PFSK-1 (cell line): ENCODE data around the gene WNT3A.

Experiments
- FOXP2 ChIP-seq: optimal IDR thresholded peaks from 2 replicates; pipeline ENCODE3; 2011; ENCODE audit warnings: borderline replicate concordance, control low read depth, inconsistent platforms; ENCODE audit not compliant: insufficient read depth; ENCODE audit errors: extremely low read length, extremely low read depth
- POLR2AphosphoS5 ChIP-seq: IDR thresholded peaks from 2 replicates; pipeline ENCODE4 v1.6.1; 2012; ENCODE audit warnings: low read depth, mild to moderate bottlenecking, control low read depth, low read length, moderate library complexity
- REST ChIP-seq, 2 experiments: IDR thresholded peaks; 2 replicates each; pipeline versions ENCODE4 v1.6.1 to v1.8.0; 2011 to 2012; ENCODE audit warnings: low read depth in 2 of 2, low read length in 2 of 2, control low read depth in 1 of 2, inconsistent platforms in 1 of 2, mild to moderate bottlenecking in 1 of 2, moderate library complexity in 1 of 2; ENCODE audit not compliant: insufficient read depth in 1 of 2
- SIN3A ChIP-seq: IDR thresholded peaks from 2 replicates; pipeline ENCODE4 v1.6.1; 2012; ENCODE audit warnings: mild to moderate bottlenecking, low read length, moderate library complexity, borderline replicate concordance; ENCODE audit not compliant: insufficient read depth
- TAF1 ChIP-seq: IDR thresholded peaks from 2 replicates; pipeline ENCODE4 v1.6.1; 2012; ENCODE audit warnings: low read length, control low read depth, borderline replicate concordance; ENCODE audit not compliant: insufficient read depth

GRCh38 chr1:228104526-228105269, 97.9 kb downstream of the WNT3A start:
- no peak for TF ChIP-seq POLR2AphosphoS5
- no peak for TF ChIP-seq REST (IDR thresholded peaks at IDR 0.05; ENCODE audit: insufficient read depth in 1 of 2, low read depth in 2 of 2, low read length in 2 of 2)
- no peak for TF ChIP-seq SIN3A
- no peak for TF ChIP-seq FOXP2
- TF ChIP-seq TAF1, result no peak
